Measurements from ENCODE around the gene CEACAM1. TPM values are rescaled to one million over a fixed set of nuclear protein-coding genes. Genes with fewer than 3 reads are reported as not detected.
"Not testable (repeated sequence)": the region's sequence is repeated elsewhere in the genome, so short reads cannot be mapped to it uniquely, and the experiment has no call there.

The CEACAM1 gene
- total and polyA plus RNA-seq, 2 experiments from 2014 or later = not detected

GRCh38 chr19:42546831-42547500 lies 18.7 kb upstream of the CEACAM1 start:
- DNase-seq (ENCODE audit: low read depth in 1 of 2, low spot score in 1 of 2) = no peak
- Histone ChIP-seq H3K27me3 (no peaks in the 10 kb centered on the region), H3K36me3 (no peaks in the 10 kb centered on the region), H3K4me1 (ENCODE audit: low read depth) (no peaks in the 10 kb centered on the region), H3K27ac (no peak overlapping the region), H3K4me3 (no peak overlapping the region), H3K9me3 (ENCODE audit: low read depth) (no peaks in the 10 kb centered on the region)
- TF ChIP-seq CTCF (IDR thresholded peaks at IDR 0.05; ENCODE audit: low read depth, low read length) = no peak

GRCh38 chr19:42544146-42544545 lies 15.9 kb upstream of the CEACAM1 start:
- TF ChIP-seq CTCF (IDR thresholded peaks at IDR 0.05; ENCODE audit: low read depth, low read length) = no peak
- DNase-seq (ENCODE audit: low read depth in 1 of 2, low spot score in 1 of 2) = no peak
- H3K4me3 ChIP-seq = no peak overlapping the region
- H3K4me1 ChIP-seq (ENCODE audit: low read depth) = no peaks in the 10 kb centered on the region
- H3K27ac ChIP-seq = no peak overlapping the region
- H3K36me3 ChIP-seq = no peaks in the 10 kb centered on the region
- no peaks in the 10 kb centered on the region for H3K27me3 ChIP-seq
- no peaks in the 10 kb centered on the region for H3K9me3 ChIP-seq (ENCODE audit: low read depth)

GRCh38 chr19:42542791-42543190 lies 14.5 kb upstream of the CEACAM1 start:
- Histone ChIP-seq H3K4me1 (ENCODE audit: low read depth) (no peaks in the 10 kb centered on the region), H3K4me3 (no peak overlapping the region), H3K27ac (no peak overlapping the region), H3K36me3 (no peaks in the 10 kb centered on the region), H3K27me3 (no peaks in the 10 kb centered on the region), H3K9me3 (ENCODE audit: low read depth) (no peaks in the 10 kb centered on the region)
- no peak for TF ChIP-seq CTCF (IDR thresholded peaks at IDR 0.05; ENCODE audit: low read depth, low read length)
- no peak for DNase-seq (ENCODE audit: low read depth in 1 of 2, low spot score in 1 of 2)

GRCh38 chr19:42540071-42540553 lies 11.8 kb upstream of the CEACAM1 start:
- no peak for TF ChIP-seq CTCF (IDR thresholded peaks at IDR 0.05; ENCODE audit: low read depth, low read length)
- no peaks in the 10 kb centered on the region for H3K9me3 ChIP-seq (ENCODE audit: low read depth)
- no peaks in the 10 kb centered on the region for H3K36me3 ChIP-seq
- no peak overlapping the region for H3K4me3 ChIP-seq
- H3K4me1 ChIP-seq (ENCODE audit: low read depth) = no peaks in the 10 kb centered on the region
- DNase-seq (ENCODE audit: low read depth in 1 of 2, low spot score in 1 of 2) = peak in 1 of 2 donors; percentile 50
- H3K27ac ChIP-seq = no peak overlapping the region
- H3K27me3 ChIP-seq = no peaks in the 10 kb centered on the region

GRCh38 chr19:42538841-42539709 lies 10.8 kb upstream of the CEACAM1 start:
- Histone ChIP-seq H3K9me3 (ENCODE audit: low read depth) (no peaks in the 10 kb centered on the region), H3K27ac (no peak overlapping the region), H3K4me1 (ENCODE audit: low read depth) (no peaks in the 10 kb centered on the region), H3K27me3 (no peaks in the 10 kb centered on the region), H3K4me3 (no peak overlapping the region), H3K36me3 (no peaks in the 10 kb centered on the region)
- no peak for TF ChIP-seq CTCF (IDR thresholded peaks at IDR 0.05; ENCODE audit: low read depth, low read length)
- no peak for DNase-seq (ENCODE audit: low read depth in 1 of 2, low spot score in 1 of 2)

GRCh38 chr19:42535276-42535675 lies 7.0 kb upstream of the CEACAM1 start:
- H3K27me3 ChIP-seq; DNase-seq (ENCODE audit: low read depth in 1 of 2, low spot score in 1 of 2); H3K36me3 ChIP-seq; H3K9me3 ChIP-seq (ENCODE audit: low read depth); H3K4me3 ChIP-seq; H3K27ac ChIP-seq; H3K4me1 ChIP-seq (ENCODE audit: low read depth): not testable (repeated sequence)
